Measurements from ENCODE around the gene ZSWIM7.
"Not testable (repeated sequence)": the region's sequence is repeated elsewhere in the genome, so short reads cannot be mapped to it uniquely, and the experiment has no call there.

The ZSWIM7 gene

DNA sequence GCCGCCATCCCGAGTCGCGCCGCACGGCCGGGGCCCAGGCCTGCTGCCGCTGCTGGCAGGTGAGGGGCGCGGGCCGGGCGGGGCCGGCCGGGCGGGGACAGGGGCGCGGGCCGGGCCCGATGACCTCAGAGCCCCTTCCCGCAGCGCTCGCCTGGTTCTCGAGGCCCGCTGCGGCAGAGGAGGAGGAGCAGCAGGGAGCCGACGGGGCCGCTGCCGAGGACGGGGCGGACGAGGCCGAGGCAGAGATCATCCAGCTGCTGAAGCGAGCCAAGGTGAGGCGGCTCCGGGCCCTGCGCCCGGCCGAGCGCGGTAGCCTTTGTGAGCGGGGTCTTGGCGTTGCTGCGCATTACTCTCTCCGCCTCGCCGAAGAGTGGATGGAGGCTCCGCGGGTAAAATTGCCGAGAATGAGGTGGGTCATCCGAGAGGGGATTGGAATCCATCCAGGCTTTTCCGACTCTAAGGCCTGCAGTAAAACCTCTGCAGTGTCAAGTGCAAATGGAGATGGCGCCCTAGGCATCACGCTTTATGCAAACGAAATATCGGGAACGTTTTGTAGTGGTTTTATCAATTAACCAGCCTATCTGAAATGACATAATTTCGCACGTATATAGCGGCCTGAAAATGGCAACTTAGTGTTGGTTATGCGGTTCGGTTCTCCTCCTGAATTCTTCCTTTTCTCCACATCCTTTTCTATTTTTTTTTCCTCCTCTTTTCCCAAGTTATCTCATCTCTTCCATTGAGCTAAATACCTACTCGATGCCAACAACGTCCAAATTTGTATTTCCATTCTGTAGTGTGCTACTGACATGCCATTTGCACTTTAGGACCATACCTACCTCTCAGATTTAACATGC lies 697 bp upstream of the ZSWIM7 start:
- DNase-seq (ENCODE audit: low read depth in 2 of 3, low spot score in 2 of 3): no peak

DNA sequence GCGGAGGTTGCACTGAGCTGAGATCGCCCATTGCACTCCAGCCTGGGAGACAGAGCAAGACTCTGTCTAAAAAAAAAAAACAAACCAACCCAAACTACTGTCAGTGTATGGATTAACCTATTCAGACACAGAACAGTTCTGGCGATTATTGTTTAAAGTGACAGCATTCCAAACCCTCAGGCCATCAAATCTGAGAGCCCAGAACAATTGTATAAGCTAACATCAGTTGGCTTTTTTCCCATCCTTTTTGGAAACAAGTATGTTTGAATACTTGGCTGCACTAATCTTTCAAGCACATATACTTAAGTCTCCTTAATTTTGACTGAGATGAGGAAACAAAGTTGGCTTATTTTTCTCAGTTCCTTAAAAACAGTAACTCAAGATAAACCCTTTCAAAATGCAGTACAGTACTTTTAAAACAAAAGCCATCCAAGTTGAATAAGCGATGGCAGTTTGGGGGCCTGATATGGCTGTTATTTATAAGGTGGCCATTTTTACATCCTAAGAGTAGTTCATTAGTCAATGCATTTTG lies 1.4 kb downstream of the ZSWIM7 start:
- no peak for DNase-seq (ENCODE audit: low read depth in 2 of 3, low spot score in 2 of 3)

DNA sequence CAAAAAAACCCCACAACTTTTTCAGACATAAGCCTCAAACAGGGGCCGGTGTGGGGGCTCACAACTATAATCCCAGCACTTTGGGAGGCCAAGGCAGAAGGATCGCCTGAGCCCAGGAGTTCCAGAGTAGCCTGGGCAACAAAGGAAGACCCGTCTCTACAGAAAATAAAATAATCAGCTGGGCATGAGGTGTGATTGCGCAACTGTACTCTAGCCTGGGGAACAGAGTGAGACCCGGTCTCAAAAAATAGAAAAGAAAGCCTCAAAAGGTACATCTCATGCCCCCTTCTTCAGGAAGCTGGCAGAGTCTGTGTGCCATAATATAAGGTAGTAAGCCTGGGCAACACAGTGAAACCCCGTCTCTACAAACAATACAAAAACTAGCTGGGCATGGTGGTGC lies 3.2 kb downstream of the ZSWIM7 start:
- DNase-seq (ENCODE audit: low read depth in 2 of 3, low spot score in 2 of 3): no peak

DNA sequence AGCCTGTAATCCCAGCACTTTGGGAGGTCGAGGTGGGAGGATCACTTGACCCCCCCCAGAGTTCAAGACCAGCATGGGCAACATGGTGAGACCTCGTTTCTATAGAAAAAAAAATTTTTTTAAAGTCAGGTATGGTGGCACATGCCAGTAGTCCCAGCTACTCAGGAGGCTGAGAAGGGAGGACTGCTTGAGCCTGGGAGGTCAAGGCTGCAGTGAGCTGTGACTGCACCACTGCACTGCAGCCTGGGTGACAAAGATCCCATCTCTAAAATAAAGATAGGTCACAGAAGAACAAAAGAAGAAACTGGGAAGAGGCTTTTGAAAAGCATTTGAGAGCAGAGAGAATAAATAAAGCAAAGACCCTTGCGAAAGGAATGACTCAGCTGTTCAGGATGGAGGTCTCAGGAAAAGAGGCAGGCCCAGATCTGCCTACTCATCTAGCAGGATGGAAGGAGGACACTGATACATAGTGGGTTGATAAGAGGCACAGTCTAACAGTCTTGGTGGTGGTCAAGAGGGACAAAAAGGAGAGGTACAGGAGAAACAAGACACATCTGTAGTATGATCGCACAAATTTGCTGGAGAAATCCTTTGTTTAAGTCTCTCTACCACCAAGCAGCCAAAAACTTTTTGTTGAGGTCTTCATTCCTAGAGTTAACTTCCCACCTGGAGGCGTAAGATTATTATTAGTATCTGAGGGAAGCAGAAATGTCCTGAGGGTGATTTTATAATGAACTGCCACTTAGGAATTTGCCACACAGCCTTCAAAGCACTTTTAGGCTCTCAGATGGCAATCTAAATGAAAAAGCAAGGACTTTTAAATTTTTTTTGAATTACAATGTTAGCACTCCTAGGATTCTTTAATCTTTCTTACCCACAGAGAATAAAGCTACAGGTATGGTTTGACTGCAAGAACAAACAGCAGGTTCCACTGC lies 17.6 kb downstream of the ZSWIM7 start:
- DNase-seq (ENCODE audit: low read depth in 2 of 3, low spot score in 2 of 3): no peak

DNA sequence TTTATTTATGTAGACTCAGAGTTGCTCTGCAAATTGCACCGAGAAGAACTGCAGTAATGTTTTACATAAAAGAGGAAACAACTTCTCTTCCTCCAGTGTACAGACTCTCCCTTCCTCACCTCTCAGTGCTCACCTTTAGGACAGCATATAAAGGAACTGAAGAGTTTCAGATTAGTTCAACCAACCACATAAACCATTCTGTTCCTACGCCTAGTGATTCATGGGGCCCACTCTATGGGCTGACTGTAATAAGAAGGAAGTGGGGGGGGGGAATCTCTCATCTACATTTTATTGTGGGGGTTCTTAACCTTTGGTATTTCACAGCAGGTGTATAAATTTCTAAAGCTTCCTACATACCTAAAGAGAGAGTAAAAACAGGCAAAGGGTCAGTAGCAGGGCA lies 18.3 kb downstream of the ZSWIM7 start:
- DNase-seq (ENCODE audit: low read depth in 2 of 3, low spot score in 2 of 3): no peak

DNA sequence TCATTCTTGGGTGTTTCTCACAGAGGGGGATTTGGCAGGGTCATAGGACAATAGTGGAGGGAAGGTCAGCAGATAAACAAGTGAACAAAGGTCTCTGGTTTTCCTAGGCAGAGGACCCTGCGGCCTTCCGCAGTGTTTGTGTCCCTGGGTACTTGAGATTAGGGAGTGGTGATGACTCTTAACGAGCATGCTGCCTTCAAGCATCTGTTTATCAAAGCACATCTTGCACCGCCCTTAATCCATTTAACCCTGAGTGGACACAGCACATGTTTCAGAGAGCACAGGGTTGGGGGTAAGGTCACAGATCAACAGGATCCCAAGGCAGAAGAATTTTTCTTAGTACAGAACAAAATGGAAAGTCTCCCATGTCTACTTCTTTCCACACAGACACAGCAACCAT lies 20.5 kb downstream of the ZSWIM7 start:
- DNase-seq (ENCODE audit: low read depth in 2 of 3, low spot score in 2 of 3): not testable (repeated sequence)

DNA sequence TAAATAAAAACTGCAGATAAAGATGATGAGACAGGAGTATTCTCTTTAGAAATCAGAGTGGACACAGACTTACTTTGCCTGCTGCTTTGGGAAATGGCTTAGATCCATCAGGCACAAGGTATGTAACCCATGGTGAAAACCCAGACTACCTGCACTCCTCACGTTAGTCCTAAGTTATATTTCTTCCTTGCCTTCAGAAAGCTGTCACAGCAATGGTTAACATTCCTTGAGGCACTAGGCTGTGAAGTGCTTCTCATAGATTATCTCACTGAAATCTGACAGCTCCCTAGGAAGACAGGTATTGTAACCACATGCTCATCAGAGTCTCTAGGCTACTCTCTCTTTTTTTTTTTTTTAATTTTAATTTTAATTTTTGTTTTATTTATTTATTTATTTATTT lies 20.9 kb downstream of the ZSWIM7 start:
- no peak for DNase-seq (ENCODE audit: low read depth in 2 of 3, low spot score in 2 of 3)

DNA sequence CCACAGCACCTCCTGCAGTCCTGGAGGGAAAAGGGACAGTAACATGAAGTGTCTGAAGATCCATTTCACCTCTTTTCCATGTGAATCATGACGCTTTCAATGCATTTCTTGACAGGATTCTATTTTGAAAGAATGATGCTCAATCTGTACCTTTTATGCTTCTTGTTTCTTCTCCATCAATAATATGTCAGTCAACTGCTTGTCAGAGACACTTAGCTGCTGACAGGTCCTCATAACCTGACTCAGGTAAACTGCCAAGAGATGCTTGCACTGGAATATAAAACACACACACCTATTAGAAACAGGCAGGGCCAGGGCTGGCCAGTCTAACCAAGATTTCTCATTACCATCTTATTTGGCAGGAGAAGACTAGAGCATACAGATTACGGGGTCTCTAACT lies 21.6 kb downstream of the ZSWIM7 start:
- no peak for DNase-seq (ENCODE audit: low read depth in 2 of 3, low spot score in 2 of 3)

DNA sequence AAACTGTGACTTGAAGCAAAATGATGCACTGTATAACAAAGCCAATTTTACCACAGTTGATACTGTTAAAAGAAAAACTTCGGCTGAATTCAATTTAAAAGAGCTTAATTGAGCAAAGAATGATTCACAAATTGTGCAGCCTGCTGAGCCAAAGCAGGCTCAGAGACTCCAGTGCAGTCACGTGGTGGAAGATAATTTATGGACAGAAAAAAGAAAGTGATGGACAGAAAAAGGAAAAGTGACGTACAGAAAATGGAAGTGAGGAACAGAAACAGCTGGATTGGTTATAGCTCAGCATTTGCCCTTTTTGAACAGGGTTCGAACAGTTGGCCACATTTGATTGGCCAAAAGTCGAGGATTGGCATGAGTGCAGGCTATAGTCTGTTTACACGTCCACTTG lies 25.7 kb downstream of the ZSWIM7 start:
- DNase-seq (ENCODE audit: low read depth in 2 of 3, low spot score in 2 of 3): no peak

DNA sequence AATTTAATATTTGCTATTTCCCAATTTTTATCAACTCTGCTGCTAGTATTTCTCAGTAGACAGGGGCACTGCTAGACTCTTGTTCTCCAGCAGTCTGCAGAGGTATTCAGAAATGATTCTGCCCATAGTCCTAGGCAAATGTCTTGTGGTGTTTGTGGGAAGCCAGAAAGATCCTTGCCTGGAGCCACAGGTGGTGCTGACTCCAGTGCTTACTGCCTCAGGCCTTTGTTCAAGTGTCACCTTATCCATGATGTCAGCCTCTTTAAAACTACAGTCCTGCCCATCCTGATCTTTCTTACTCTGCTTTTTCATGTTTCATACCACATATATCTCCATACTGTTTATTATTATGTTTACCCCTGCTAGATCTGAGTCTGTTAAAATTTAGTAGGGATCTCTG lies 26.5 kb downstream of the ZSWIM7 start:
- DNase-seq (ENCODE audit: low read depth in 2 of 3, low spot score in 2 of 3): no peak

DNA sequence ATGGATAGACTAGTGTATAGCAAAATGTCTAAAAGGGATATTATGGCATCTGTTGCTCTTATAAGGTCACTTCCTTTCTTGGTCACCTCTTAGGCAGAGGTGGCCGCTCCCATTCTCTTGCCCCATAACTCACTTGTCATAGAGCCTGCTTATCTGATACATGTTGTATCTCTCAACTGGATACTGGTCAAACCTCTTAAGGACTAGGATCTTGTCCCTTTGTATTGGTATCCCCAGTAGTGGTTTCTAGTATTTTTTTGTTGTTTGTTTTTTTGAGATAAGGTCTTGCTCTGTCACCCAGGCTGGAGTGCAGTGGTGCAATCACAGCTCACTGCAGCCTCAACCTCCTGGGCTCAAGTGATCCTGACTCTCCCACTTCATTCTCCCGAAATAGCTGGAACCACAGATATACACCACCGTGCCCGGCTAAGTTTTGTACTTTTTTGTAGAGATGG lies 27.0 kb downstream of the ZSWIM7 start:
- DNase-seq (ENCODE audit: low read depth in 2 of 3, low spot score in 2 of 3): no peak

DNA sequence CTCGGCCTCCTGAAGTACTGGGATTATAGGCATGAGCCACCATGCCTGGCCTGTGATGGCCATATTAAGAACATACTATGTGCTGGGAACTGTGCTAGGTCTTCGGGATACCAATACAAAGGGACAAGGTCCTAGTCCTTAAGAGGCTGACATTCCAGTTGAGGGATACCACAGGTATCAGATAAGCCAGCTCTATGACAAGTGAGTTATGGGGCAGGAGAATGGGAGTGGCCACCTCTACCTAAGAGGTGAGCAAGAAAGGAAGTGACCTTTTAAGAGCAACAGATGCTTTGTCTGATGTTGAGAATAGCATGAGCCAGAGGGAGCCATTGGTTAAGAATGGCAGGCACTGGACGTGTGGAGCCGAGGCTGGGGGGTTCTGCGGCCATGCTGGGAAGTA lies 27.6 kb downstream of the ZSWIM7 start:
- no peak for DNase-seq (ENCODE audit: low read depth in 2 of 3, low spot score in 2 of 3)

DNA sequence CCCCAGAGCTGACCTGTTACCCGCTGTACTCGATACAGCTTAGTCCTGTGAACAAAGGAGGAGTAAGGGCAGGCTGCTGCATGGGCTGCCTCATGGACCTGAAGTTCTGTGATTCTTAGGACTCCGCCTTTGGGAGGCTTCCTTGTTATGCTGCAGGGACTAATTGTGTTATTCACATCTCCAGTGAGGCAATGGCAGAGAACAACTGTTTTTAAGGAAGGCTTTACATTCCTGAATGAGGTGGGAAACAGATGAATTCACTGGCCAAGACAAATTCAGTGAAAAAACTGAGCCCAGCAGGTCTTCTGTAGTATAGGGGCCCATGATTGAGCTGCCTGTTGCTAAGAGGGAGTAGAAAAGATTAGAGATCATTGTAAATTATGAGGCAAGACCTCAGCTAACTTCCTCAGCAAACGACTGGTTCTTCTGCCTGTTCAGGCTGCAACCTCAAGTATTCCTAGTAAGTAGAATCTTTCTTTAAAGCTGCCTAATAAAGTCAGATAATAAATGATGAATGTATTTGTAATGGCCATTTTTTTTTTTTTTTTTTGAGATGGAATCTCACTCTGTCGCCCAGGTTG lies 28.3 kb downstream of the ZSWIM7 start:
- DNase-seq (ENCODE audit: low read depth in 2 of 3, low spot score in 2 of 3): no peak

DNA sequence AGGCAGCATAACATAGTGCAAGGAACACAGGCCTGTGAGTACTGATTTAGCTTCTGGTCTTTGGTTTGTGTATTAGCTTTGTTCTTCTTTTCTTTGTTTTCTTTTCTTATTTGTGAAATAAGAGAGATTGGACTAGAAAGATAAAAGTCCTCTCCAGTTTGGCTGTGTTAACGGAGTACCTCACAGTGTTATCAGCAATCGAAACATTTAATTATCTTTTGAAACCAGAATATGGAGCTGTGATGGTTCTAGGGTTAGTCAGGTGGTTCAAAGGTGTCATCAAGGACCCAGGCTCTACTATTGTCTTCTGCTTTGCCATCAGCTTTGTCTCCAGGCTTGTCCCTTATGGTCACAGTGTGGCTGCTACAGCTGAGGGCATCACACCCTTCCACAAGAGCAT lies 29.0 kb downstream of the ZSWIM7 start:
- DNase-seq (ENCODE audit: low read depth in 2 of 3, low spot score in 2 of 3): no peak

DNA sequence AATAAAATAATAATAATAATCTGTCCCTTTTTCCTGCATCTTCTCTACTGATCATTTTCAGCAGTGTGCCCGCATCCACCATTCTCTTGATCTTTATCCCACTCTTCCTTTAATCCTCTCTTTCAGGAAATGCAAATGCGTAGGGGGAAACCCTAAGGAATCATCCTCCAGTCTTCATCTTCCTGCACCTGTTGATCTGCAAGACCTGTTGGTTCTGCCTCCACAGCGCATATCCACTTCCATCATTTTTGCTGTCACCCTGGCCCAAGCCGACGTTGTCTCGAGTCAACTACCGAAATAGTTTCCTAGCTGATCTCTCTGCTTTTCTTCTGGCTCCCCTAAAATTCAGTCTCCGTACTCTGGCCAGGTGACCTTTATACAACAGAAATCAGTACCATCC lies 30.0 kb downstream of the ZSWIM7 start:
- DNase-seq (ENCODE audit: low read depth in 2 of 3, low spot score in 2 of 3): no peak

DNA sequence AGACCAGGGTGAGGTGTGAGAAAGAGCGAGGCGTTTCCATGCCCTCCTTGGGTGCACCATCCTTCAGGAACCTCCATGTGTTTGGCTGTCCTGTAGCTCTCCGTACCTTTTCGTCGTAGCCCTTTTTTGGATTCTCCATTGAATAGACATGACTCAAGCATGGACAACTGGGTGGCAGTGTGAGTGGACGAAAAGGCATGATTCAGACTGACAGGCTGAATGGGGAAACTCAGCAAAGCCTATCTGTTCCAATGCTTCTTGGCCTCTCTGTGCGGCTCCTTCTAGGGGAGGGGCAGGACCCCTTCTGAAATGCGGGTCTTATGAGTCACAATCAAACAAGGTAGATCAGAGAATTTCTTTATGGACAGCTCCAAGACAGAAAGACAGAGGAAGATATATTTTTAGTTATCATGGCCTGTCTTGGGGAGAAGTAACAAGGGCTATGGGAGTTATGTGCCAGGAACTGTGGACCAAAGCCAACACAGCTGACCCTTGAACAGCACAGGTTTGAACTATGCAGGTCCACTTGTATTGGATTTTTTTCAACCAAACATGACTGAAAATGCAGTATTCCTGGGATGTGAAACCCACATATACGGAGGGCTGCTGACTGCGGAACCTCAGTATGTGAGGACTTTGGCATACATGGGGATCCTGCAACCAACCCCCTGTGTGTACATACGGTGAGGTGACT lies 31.7 kb downstream of the ZSWIM7 start:
- no peak for DNase-seq (ENCODE audit: low read depth in 2 of 3, low spot score in 2 of 3)

DNA sequence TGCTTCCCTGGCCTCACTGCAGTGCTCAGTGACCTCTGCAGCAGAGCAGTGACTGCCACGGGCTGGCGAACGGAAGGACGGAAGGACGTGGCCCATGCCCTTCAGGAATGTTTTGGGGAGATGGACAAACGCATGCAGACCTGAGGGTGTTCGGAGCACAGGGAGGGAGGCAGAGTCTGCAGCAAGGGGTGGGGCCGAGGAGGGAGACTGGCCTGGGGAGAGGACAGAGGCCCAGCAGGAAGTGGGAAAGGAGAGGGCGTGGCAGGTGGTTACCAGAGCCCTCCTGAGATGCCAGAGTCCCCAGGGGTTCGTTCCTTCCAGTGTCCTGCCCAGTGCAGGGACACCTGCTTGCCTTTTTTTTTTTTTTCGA lies 32.6 kb downstream of the ZSWIM7 start:
- DNase-seq (ENCODE audit: low read depth in 2 of 3, low spot score in 2 of 3): no peak

DNA sequence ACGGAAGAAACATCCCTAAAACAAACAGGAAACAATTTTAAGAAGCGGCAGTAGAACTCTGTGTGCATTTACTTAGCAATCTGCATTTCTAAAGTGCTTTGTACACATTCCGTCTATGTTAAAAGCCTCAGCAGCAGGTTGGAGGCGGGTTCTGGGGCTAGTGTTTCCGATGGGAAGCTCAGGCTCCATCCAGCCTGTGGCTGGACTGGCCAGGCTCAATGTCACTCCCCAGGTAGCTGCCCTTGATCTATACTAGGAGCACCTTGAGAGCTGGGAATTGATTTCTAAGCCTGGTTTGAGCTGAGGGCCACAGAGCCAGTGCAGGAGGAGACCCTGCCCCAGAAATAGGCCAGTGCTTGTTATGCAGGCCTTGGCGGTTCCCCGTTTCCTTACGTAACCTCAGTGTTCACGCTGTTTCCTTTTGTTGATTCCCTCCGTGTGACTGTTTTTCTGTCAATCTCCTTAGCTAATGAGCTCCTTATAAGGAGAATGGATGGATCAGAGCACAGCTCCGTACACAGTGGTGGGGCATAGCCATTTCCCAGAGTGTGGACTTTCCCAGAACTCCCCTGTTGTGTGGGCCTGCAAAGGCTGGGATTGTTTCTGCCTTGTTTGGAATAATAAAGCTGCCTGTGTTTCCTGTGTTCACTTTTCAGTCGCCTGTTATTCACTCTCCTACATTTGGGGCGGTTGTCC lies 33.2 kb downstream of the ZSWIM7 start:
- DNase-seq (ENCODE audit: low read depth in 2 of 3, low spot score in 2 of 3): no peak

DNA sequence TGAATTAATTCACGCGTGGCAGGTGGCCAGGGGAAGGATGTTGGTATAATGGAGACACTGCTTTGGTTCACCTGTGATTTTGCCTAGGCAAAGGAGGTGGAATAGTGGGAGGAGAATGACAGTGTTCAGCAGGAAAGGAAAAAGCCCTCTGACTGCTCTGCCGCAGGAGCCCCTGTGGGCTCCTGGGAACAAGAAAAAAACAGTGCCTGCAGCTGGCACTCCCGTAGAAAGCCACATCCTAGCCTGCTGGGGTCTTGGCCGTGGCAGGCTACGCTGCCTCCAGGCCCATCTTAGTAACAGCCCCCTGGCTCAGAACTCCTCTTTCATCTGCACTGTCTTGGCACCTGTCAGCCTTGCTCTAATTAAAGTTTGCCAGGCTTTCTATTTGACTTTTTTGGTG lies 34.0 kb downstream of the ZSWIM7 start:
- DNase-seq (ENCODE audit: low read depth in 2 of 3, low spot score in 2 of 3): no peak

DNA sequence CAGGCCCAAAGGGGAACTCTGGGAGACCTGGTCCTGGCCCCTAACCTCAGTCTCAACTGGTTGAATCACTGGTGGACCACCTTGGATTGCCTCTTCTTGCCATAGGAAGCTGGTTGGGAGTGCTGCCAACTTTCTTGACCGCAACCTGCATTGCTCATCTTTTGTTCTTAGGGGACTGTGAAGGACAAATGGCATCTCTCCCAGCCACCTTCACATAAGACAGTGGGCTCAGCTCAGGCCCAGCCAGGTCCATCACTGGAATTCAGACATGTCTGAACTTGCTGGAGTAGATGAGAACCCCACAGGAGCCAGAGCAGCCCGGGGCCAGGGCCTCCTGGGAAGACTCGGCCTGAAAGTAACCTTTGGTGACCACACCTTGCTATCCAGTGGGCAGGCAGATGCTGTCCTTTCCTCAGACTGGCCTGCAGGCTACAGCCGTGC lies 35.8 kb downstream of the ZSWIM7 start:
- no peak for DNase-seq (ENCODE audit: low read depth in 2 of 3, low spot score in 2 of 3)

All from activated CD8-positive, alpha-beta memory T cell treated with anti-CD3 and anti-CD28 coated beads for 48 hours (primary cell).